A673 (cell line): ENCODE measurements around the gene ANKRD13D. TPM values are rescaled to one million over a fixed set of nuclear protein-coding genes. Genes with fewer than 3 reads are reported as not detected.

Source experiments
- BruUV-seq: library from RNA; stranded (reverse); fragments of 400-500 nt; replicated peaks from 2 replicates; lab custom pipeline; 2021; lab: Mats Ljungman, UMichigan
- CTCF ChIA-PET: fragments of 300-600 bp; sonication (Branson Sonifier 250); formaldehyde crosslinking; loops from one replicate; lab custom pipeline; 2022; ENCODE audit warnings: antibody characterized with exemption; lab: Charles Lee
- POLR2A ChIA-PET: fragments of 300-600 bp; sonication (Branson Sonifier 250); formaldehyde crosslinking; loops from one replicate; lab custom pipeline; 2022; ENCODE audit warnings: antibody characterized with exemption; ENCODE audit not compliant: low non-redundant PET; lab: Charles Lee
- DNase-seq: peaks from one replicate; pipeline ENCODE4 v3.0.0-alpha.2; 2015; ENCODE audit warnings: low spot score
- H3K27ac ChIP-seq: fragments of 200-600 bp; sonication (generic); 2 replicates; pipeline ENCODE4 v1.5.1; 2016; ENCODE audit warnings: mixed run types, low read depth, mild to moderate bottlenecking, mixed read lengths, antibody characterized with exemption, low read length; ENCODE audit not compliant: poor library complexity, severe bottlenecking
- H3K27me3 ChIP-seq: fragments of 200-600 bp; sonication (generic); replicated peaks from 2 replicates; pipeline ENCODE4 v1.6.1; 2017; ENCODE audit warnings: mixed run types, low read depth, mild to moderate bottlenecking, mixed read lengths, antibody characterized with exemption, low read length; ENCODE audit not compliant: insufficient read depth, poor library complexity
- H3K36me3 ChIP-seq: fragments of 200-600 bp; sonication (generic); 2 replicates; pipeline ENCODE4 v1.6.1; 2016; ENCODE audit warnings: mixed run types, mild to moderate bottlenecking, mixed read lengths, antibody characterized with exemption, low read length; ENCODE audit not compliant: insufficient read depth, poor library complexity, severe bottlenecking
- H3K4me1 ChIP-seq: fragments of 200-600 bp; sonication (generic); 2 replicates; pipeline ENCODE4 v1.6.1; 2017; ENCODE audit warnings: mixed run types, mild to moderate bottlenecking, mixed read lengths, antibody characterized with exemption, low read length; ENCODE audit not compliant: insufficient read depth, poor library complexity, severe bottlenecking
- H3K4me3 ChIP-seq: fragments of 200-600 bp; sonication (generic); 2 replicates; pipeline ENCODE4 v1.5.1; 2016; ENCODE audit warnings: low read depth, mixed run types, mild to moderate bottlenecking, mixed read lengths, low read length; ENCODE audit not compliant: poor library complexity, severe bottlenecking
- H3K9me3 ChIP-seq: fragments of 200-600 bp; sonication (generic); 2 replicates; pipeline ENCODE4 v1.6.1; 2016; ENCODE audit warnings: mixed run types, low read depth, mild to moderate bottlenecking, mixed read lengths, antibody characterized with exemption, low read length; ENCODE audit not compliant: poor library complexity, severe bottlenecking
- CTCF ChIP-seq: fragments of 300-800, 200-600 bp; sonication (generic); conservative IDR thresholded peaks from 2 replicates; pipeline ENCODE4 v1.5.1; 2017; ENCODE audit warnings: low read depth, mild to moderate bottlenecking, antibody characterized with exemption, low read length, moderate library complexity, mixed read lengths
- EZH2 ChIP-seq: fragments of 200-600 bp; sonication (generic); IDR thresholded peaks from 2 replicates; pipeline ENCODE4 v1.6.1; 2017; ENCODE audit warnings: borderline replicate concordance, low read depth, mild to moderate bottlenecking, mixed read lengths, antibody characterized with exemption, low read length; ENCODE audit not compliant: poor library complexity, severe bottlenecking
- intact Hi-C: fragments of 100-400 bp; cut with micrococcal nuclease; formaldehyde crosslinking; loops from one replicate; pipeline ENCODE4 v1.10.0; 2022; ENCODE audit not compliant: unreplicated experiment
- total RNA-seq: library from RNA; stranded (reverse); gene quantifications from 2 replicates; pipeline ENCODE4 v1.2.3, GENCODE V29; 2021

ANKRD13D gene
- total RNA-seq, 1 experiment from 2014 or later: 101 TPM

DNA sequence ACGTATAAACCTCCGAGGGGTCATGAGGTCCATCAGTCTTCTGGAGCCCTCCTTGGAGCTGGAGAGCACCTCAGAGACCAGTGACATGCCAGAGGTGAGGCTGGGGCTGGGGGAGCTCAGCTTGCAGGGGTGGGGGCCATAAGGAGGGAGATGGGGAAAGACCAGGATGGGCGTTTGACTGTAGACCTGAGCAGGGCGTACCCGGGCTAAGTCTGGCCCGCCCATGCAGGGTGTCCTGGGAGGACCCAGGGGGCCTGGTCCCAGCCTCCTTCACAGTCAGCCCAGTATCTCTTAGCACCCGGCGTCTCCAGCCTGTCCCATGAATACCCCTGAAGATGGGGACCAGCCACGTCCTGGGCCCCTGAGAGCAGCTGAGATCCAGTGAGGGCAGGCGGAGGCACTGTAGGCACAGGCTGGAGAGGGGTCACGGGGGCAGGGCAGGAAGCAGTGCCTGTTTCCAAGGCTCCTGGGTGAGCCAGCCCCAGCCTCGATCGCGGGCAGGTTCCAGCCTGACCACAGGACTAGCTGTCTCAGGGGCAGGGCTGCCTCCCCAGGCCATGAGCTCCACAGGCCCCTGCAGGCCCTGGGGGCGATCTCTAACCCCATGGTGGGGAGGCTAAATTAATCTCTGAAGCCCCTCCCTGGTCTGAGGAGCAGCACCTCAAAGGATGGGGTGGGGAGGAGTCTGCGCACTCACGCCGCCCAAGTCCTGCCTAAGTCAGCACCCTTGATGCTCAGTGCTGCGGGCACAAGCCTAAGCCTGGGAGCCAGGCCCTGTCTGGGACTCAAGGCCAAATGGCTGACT is 21.3 kb downstream of the ANKRD13D start:
- POLR2A ChIA-PET: no interaction called here

DNA sequence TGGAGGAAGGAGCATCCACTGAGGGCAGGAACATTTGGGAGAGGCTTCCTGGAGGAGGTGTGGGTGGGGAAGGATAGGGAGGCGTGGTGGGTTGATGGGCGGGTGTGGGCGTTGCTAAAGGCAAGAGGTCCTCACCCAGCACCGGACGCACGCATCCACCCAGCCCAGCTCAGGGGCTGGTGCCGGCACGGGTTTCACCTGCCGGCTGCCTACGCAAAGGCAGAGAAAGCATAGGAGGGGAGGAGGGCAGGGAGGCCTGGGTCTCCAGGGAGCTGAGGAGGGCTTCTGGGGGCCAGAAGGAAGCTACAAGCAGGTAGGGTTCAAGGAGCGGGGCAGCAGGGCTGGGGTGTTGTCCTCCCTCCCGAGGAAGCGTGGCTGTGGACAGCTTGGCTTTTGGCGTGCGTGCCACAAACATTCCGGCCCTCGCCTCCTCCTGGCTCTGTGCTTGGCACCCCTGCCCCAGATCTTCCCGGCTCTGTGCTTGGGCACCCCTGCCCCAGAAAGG is 22.0 kb downstream of the ANKRD13D start:
- H3K9me3 ChIP-seq: no peaks in the 10 kb centered on the region
- H3K27me3 ChIP-seq: no peaks in the 10 kb centered on the region
- no peak overlapping the region for H3K27ac ChIP-seq
- ChIA-PET CTCF (no interaction called here), POLR2A (no interaction called here)
- no peaks in the 10 kb centered on the region for H3K36me3 ChIP-seq
- intact Hi-C loops: loop anchor here (10.0 kb wide), 1 partner anchor 256 kb away; the partner anchor contains the start of gene RHOD
- no peaks in the 10 kb centered on the region for H3K4me1 ChIP-seq
- H3K4me3 ChIP-seq: no peak overlapping the region
- no peak for DNase-seq
- BruUV-seq: no TSS peak
- no peak for TF ChIP-seq EZH2
- no peak for TF ChIP-seq CTCF

More for the DNA sequence above, 21.3 kb downstream of the ANKRD13D start:
- no peak for DNase-seq
- H3K27me3 ChIP-seq: no peaks in the 10 kb centered on the region
- no TSS peak for BruUV-seq
- CTCF ChIA-PET: no interaction called here
- TF ChIP-seq EZH2: no peak
- no peak for TF ChIP-seq CTCF
- H3K9me3 ChIP-seq: no peaks in the 10 kb centered on the region
- no peaks in the 10 kb centered on the region for H3K4me1 ChIP-seq
- intact Hi-C loops: loop anchor here (10.0 kb wide), 1 partner anchor 256 kb away; the partner anchor contains the start of gene RHOD
- H3K36me3 ChIP-seq: no peaks in the 10 kb centered on the region
- H3K4me3 ChIP-seq: no peak overlapping the region
- H3K27ac ChIP-seq: no peak overlapping the region

- H3K27me3 ChIP-seq: no peaks in the 10 kb centered on the region
- H3K4me1 ChIP-seq: no peaks in the 10 kb centered on the region
- no TSS peak for BruUV-seq
- no peak overlapping the region for H3K27ac ChIP-seq
- H3K9me3 ChIP-seq: no peaks in the 10 kb centered on the region
- no peak for TF ChIP-seq CTCF
- no peak for TF ChIP-seq EZH2
- POLR2A ChIA-PET: no interaction called here
- DNase-seq: no peak
- H3K4me3 ChIP-seq: no peak overlapping the region
- H3K36me3 ChIP-seq: no peaks in the 10 kb centered on the region
- intact Hi-C loops: loop anchor here (10.0 kb wide), 1 partner anchor 257 kb away; the partner anchor contains the start of gene RHOD
- CTCF ChIA-PET: no interaction called here
Observed at GRCh38 chr11:67311556-67312082, 22.5 kb downstream of the ANKRD13D start.
